ENCODE results near the gene RIN3. TPM values are rescaled to one million over a fixed set of nuclear protein-coding genes. Genes with fewer than 3 reads are reported as not detected.

Gene RIN3
- total and polyA plus RNA-seq, 10 of the 15 experiments (the other 5 are each of a cell fraction or from before 2014, with no cell fraction given): 0.91 to 23.3 (median 6.3) TPM

DNA sequence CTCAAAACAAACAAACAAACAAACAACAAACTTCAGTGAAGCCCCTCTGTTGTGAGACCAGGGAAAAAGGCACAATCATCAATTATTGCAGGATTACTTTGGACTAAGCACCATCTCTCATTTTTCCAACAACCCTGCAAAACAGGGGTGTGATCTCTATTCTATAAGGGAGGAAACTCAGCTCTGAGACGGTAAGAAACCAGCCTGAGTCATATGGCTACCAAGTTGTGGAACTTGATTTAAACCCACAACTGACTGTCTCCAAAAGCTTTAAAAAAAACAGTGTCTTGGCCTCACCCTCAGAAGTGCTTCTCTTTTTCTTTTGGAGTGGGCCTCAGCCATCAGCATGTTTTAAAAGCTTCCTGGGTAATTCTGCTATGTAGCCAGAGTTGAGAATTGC, 49.8 kb downstream of the RIN3 start (continued):
- TF ChIP-seq, protein P1, sequence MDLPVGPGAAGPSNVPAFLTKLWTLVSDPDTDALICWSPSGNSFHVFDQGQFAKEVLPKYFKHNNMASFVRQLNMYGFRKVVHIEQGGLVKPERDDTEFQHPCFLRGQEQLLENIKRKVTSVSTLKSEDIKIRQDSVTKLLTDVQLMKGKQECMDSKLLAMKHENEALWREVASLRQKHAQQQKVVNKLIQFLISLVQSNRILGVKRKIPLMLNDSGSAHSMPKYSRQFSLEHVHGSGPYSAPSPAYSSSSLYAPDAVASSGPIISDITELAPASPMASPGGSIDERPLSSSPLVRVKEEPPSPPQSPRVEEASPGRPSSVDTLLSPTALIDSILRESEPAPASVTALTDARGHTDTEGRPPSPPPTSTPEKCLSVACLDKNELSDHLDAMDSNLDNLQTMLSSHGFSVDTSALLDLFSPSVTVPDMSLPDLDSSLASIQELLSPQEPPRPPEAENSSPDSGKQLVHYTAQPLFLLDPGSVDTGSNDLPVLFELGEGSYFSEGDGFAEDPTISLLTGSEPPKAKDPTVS (IDR thresholded peaks at IDR 0.05; ENCODE audit: low read depth, low read length): no peak
- TF ChIP-seq SP1 (IDR thresholded peaks at IDR 0.05; ENCODE audit: low read depth, low read length): no peak
- TF ChIP-seq, protein P2, sequence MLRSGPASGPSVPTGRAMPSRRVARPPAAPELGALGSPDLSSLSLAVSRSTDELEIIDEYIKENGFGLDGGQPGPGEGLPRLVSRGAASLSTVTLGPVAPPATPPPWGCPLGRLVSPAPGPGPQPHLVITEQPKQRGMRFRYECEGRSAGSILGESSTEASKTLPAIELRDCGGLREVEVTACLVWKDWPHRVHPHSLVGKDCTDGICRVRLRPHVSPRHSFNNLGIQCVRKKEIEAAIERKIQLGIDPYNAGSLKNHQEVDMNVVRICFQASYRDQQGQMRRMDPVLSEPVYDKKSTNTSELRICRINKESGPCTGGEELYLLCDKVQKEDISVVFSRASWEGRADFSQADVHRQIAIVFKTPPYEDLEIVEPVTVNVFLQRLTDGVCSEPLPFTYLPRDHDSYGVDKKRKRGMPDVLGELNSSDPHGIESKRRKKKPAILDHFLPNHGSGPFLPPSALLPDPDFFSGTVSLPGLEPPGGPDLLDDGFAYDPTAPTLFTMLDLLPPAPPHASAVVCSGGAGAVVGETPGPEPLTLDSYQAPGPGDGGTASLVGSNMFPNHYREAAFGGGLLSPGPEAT (IDR thresholded peaks at IDR 0.05; ENCODE audit: low read depth): peak; percentile 55; the same call in 1 of the 2 replicates
- peak; percentile 61 for TF ChIP-seq IKZF1 (conservative IDR thresholded peaks at IDR 0.05)
- TF ChIP-seq POLR2AphosphoS2 (IDR thresholded peaks at IDR 0.05; ENCODE audit: low read depth, low read length): no peak
- peak; percentile 60; the same call in 1 of the 2 replicates for TF ChIP-seq MLLT1 (IDR thresholded peaks at IDR 0.05)
- TF ChIP-seq, protein P3, sequence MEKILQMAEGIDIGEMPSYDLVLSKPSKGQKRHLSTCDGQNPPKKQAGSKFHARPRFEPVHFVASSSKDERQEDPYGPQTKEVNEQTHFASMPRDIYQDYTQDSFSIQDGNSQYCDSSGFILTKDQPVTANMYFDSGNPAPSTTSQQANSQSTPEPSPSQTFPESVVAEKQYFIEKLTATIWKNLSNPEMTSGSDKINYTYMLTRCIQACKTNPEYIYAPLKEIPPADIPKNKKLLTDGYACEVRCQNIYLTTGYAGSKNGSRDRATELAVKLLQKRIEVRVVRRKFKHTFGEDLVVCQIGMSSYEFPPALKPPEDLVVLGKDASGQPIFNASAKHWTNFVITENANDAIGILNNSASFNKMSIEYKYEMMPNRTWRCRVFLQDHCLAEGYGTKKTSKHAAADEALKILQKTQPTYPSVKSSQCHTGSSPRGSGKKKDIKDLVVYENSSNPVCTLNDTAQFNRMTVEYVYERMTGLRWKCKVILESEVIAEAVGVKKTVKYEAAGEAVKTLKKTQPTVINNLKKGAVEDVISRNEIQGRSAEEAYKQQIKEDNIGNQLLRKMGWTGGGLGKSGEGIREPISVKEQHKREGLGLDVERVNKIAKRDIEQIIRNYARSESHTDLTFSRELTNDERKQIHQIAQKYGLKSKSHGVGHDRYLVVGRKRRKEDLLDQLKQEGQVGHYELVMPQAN (conservative IDR thresholded peaks at IDR 0.05): no peak
- TF ChIP-seq, protein P4, sequence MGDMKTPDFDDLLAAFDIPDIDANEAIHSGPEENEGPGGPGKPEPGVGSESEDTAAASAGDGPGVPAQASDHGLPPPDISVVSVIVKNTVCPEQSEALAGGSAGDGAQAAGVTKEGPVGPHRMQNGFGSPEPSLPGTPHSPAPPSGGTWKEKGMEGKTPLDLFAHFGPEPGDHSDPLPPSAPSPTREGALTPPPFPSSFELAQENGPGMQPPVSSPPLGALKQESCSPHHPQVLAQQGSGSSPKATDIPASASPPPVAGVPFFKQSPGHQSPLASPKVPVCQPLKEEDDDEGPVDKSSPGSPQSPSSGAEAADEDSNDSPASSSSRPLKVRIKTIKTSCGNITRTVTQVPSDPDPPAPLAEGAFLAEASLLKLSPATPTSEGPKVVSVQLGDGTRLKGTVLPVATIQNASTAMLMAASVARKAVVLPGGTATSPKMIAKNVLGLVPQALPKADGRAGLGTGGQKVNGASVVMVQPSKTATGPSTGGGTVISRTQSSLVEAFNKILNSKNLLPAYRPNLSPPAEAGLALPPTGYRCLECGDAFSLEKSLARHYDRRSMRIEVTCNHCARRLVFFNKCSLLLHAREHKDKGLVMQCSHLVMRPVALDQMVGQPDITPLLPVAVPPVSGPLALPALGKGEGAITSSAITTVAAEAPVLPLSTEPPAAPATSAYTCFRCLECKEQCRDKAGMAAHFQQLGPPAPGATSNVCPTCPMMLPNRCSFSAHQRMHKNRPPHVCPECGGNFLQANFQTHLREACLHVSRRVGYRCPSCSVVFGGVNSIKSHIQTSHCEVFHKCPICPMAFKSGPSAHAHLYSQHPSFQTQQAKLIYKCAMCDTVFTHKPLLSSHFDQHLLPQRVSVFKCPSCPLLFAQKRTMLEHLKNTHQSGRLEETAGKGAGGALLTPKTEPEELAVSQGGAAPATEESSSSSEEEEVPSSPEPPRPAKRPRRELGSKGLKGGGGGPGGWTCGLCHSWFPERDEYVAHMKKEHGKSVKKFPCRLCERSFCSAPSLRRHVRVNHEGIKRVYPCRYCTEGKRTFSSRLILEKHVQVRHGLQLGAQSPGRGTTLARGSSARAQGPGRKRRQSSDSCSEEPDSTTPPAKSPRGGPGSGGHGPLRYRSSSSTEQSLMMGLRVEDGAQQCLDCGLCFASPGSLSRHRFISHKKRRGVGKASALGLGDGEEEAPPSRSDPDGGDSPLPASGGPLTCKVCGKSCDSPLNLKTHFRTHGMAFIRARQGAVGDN (IDR thresholded peaks at IDR 0.05): peak; percentile 44
- no peak; the same call in 1 of the 2 replicates for TF ChIP-seq ATF2 (IDR thresholded peaks at IDR 0.05; ENCODE audit: low read length)
- TF ChIP-seq BACH1 (IDR thresholded peaks at IDR 0.05; ENCODE audit: borderline replicate concordance): no peak; the same call in 1 of the 2 replicates
- TF ChIP-seq RCOR1 (conservative IDR thresholded peaks at IDR 0.05; ENCODE audit: low read depth, low read length): no peak
- TF ChIP-seq HDGF (IDR thresholded peaks at IDR 0.05): no peak
- TF ChIP-seq, protein P5, sequence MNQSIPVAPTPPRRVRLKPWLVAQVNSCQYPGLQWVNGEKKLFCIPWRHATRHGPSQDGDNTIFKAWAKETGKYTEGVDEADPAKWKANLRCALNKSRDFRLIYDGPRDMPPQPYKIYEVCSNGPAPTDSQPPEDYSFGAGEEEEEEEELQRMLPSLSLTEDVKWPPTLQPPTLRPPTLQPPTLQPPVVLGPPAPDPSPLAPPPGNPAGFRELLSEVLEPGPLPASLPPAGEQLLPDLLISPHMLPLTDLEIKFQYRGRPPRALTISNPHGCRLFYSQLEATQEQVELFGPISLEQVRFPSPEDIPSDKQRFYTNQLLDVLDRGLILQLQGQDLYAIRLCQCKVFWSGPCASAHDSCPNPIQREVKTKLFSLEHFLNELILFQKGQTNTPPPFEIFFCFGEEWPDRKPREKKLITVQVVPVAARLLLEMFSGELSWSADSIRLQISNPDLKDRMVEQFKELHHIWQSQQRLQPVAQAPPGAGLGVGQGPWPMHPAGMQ (IDR thresholded peaks at IDR 0.05; ENCODE audit: borderline replicate concordance): no peak
